H9 (cell line): ENCODE data around the gene ARL5B. TPM values are rescaled to one million over a fixed set of nuclear protein-coding genes. Genes with fewer than 3 reads are reported as not detected.
"Not testable (repeated sequence)": the region's sequence is repeated elsewhere in the genome, so short reads cannot be mapped to it uniquely, and the experiment has no call there.

ENCODE experiments used
- DNase-seq: peaks from one replicate; pipeline ENCODE4 v3.0.0-alpha.2; 2017
- H2AFZ ChIP-seq: one replicate; pipeline ENCODE4 v1.6.1; 2013; ENCODE audit warnings: mild to moderate bottlenecking, low read length, control low read depth, moderate library complexity
- H2AK5ac ChIP-seq: 2 replicates; pipeline ENCODE4 v1.6.1; 2013; ENCODE audit warnings: low read length, control low read depth, mixed read lengths; ENCODE audit not compliant: insufficient read length
- H2BK120ac ChIP-seq: one replicate; pipeline ENCODE4 v1.6.1; 2013; ENCODE audit warnings: low read depth, mild to moderate bottlenecking, low read length, control low read depth, inconsistent platforms; ENCODE audit not compliant: poor library complexity, severe bottlenecking
- H2BK12ac ChIP-seq: 2 replicates; pipeline ENCODE4 v1.6.1; 2013; ENCODE audit warnings: low read length, control low read depth, mixed read lengths, low read depth; ENCODE audit not compliant: insufficient read length
- H2BK15ac ChIP-seq: 2 replicates; pipeline ENCODE4 v1.6.1; 2013; ENCODE audit warnings: low read depth, low read length, control low read depth
- H2BK20ac ChIP-seq: one replicate; pipeline ENCODE4 v1.6.1; 2013; ENCODE audit warnings: low read depth, mild to moderate bottlenecking, low read length, control low read depth, inconsistent platforms; ENCODE audit not compliant: poor library complexity, severe bottlenecking
- H2BK5ac ChIP-seq: 2 replicates; pipeline ENCODE4 v1.6.1; 2013; ENCODE audit warnings: low read length, control low read depth, mixed read lengths; ENCODE audit not compliant: insufficient read length
- H3K14ac ChIP-seq: 2 replicates; pipeline ENCODE4 v1.6.1; 2013; ENCODE audit warnings: low read length, control low read depth; ENCODE audit not compliant: insufficient read depth
- H3K18ac ChIP-seq: 2 replicates; pipeline ENCODE4 v1.6.1; 2013; ENCODE audit warnings: low read depth, mild to moderate bottlenecking, mixed read lengths, low read length, control low read depth; ENCODE audit not compliant: insufficient read length
- H3K23ac ChIP-seq: 2 replicates; pipeline ENCODE4 v1.6.1; 2013; ENCODE audit warnings: low read length, control low read depth, mixed read lengths, low read depth; ENCODE audit not compliant: insufficient read length
- H3K23me2 ChIP-seq: 2 replicates; pipeline ENCODE4 v1.6.1; 2013; ENCODE audit warnings: low read depth, mild to moderate bottlenecking, mixed read lengths, low read length, control low read depth; ENCODE audit not compliant: insufficient read length, poor library complexity, severe bottlenecking
- H3K27ac ChIP-seq: 2 replicates; pipeline ENCODE4 v1.5.1; 2013; ENCODE audit warnings: low read length, control low read depth, mixed read lengths, low read depth; ENCODE audit not compliant: insufficient read length
- H3K27me3 ChIP-seq: 2 replicates; pipeline ENCODE4 v1.6.1; 2013; ENCODE audit warnings: low read length, control low read depth, inconsistent platforms; ENCODE audit not compliant: insufficient read depth
- H3K4ac ChIP-seq: 2 replicates; pipeline ENCODE4 v1.6.1; 2013; ENCODE audit warnings: low read depth, mild to moderate bottlenecking, control low read depth, inconsistent platforms, low read length, moderate library complexity
- H3K4me1 ChIP-seq: 2 replicates; pipeline ENCODE4 v1.6.1; 2013; ENCODE audit warnings: low read length, control low read depth, inconsistent platforms; ENCODE audit not compliant: insufficient read depth
- H3K4me2 ChIP-seq: 2 replicates; pipeline ENCODE4 v1.6.1; 2013; ENCODE audit warnings: low read length, control low read depth, mixed read lengths; ENCODE audit not compliant: insufficient read length, insufficient read depth
- H3K56ac ChIP-seq: 2 replicates; pipeline ENCODE4 v1.6.1; 2013; ENCODE audit warnings: low read depth, mild to moderate bottlenecking, mixed read lengths, low read length, control low read depth; ENCODE audit not compliant: insufficient read length
- H3K79me1 ChIP-seq: 2 replicates; pipeline ENCODE4 v1.6.1; 2013; ENCODE audit warnings: low read depth, mild to moderate bottlenecking, moderate library complexity, low read length, control low read depth, inconsistent platforms; ENCODE audit not compliant: insufficient read depth, poor library complexity, severe bottlenecking
- H3K79me2 ChIP-seq: 2 replicates; pipeline ENCODE4 v1.6.1; 2013; ENCODE audit warnings: low read length, control low read depth, inconsistent platforms; ENCODE audit not compliant: insufficient read depth
- H3K9ac ChIP-seq: 2 replicates; pipeline ENCODE4 v1.6.1; 2013; ENCODE audit warnings: low read length, control low read depth, mixed read lengths; ENCODE audit not compliant: insufficient read length; ENCODE audit errors: extremely low read depth
- H3K9me3 ChIP-seq: one replicate; pipeline ENCODE4 v1.6.1; 2013; ENCODE audit warnings: low read depth, low read length, inconsistent platforms; ENCODE audit not compliant: control insufficient read depth
- H3T11ph ChIP-seq: one replicate; pipeline ENCODE4 v1.6.1; 2013; ENCODE audit warnings: mild to moderate bottlenecking, low read length, control low read depth, inconsistent platforms
- H4K20me1 ChIP-seq: one replicate; pipeline ENCODE4 v1.6.1; 2013; ENCODE audit not compliant: control insufficient read depth, insufficient read length, insufficient read depth
- H4K5ac ChIP-seq: 2 replicates; pipeline ENCODE4 v1.6.1; 2013; ENCODE audit warnings: low read depth, mild to moderate bottlenecking, mixed read lengths, low read length, control low read depth; ENCODE audit not compliant: insufficient read length
- H4K8ac ChIP-seq: replicated peaks from 2 replicates; pipeline ENCODE4 v1.6.1; 2013; ENCODE audit warnings: low read length, control low read depth, mixed read lengths, low read depth; ENCODE audit not compliant: insufficient read length
- H4K91ac ChIP-seq: 2 replicates; pipeline ENCODE4 v1.6.1; 2013; ENCODE audit warnings: low read depth, mild to moderate bottlenecking, moderate library complexity, mixed read lengths, low read length, control low read depth; ENCODE audit not compliant: insufficient read length
- H3K27ac Mint-ChIP-seq, 3 experiments: 2 replicates in 2 of 3; 3 replicates in 1 of 3; pipeline ENCODE4 v1.8.0; 2020 to 2021; ENCODE audit warnings: mixed read lengths in 3 of 3, mild to moderate bottlenecking in 1 of 3, moderate library complexity in 1 of 3
- H3K27me3 Mint-ChIP-seq: 2 replicates; pipeline ENCODE4 v1.8.0; 2021; ENCODE audit warnings: low read depth, mild to moderate bottlenecking, moderate library complexity, mixed read lengths
- H3K36me3 Mint-ChIP-seq, 3 experiments: 2 replicates in 2 of 3; 3 replicates in 1 of 3; pipeline ENCODE4 v1.8.0; 2020 to 2021; ENCODE audit warnings: low read depth in 3 of 3, mixed read lengths in 3 of 3; ENCODE audit not compliant: insufficient read depth in 1 of 3
- H3K4me1 Mint-ChIP-seq, 2 experiments: 2 replicates each; pipeline ENCODE4 v1.8.0; 2020; ENCODE audit warnings: mixed read lengths in 2 of 2
- H3K4me3 Mint-ChIP-seq, 2 experiments: 2 replicates in 1 of 2; 3 replicates in 1 of 2; pipeline ENCODE4 v1.8.0; 2020 to 2021; ENCODE audit warnings: mild to moderate bottlenecking in 2 of 2, mixed read lengths in 2 of 2, moderate library complexity in 1 of 2
- H3K9me3 Mint-ChIP-seq, 2 experiments: 2 replicates in 1 of 2; 3 replicates in 1 of 2; pipeline ENCODE4 v1.8.0; 2020; ENCODE audit warnings: mild to moderate bottlenecking in 2 of 2, mixed read lengths in 2 of 2, moderate library complexity in 1 of 2
- WGBS: extraction: QIAGEN DNeasy Blood & Tissue Kit; methylation state at CpG from one replicate; pipeline ENCODE4 v1.1.7; 2013; ENCODE audit warnings: missing lambda C conversion rate, low lambda C conversion rate, mixed read lengths; ENCODE audit not compliant: insufficient read length; ENCODE audit errors: extremely low coverage; 5-methylcytosine and 5-hydroxymethylcytosine counted together
- total RNA-seq: library from RNA; stranded (reverse); gene quantifications from 2 replicates; pipeline ENCODE4 v1.2.1, GENCODE V29; 2021

Gene ARL5B
- total RNA-seq, 1 experiment from 2014 or later, result 33.9 TPM

GRCh38 chr10:18639719-18640118 lies 19.5 kb upstream of the ARL5B start:
- H3K4ac ChIP-seq, H2AFZ ChIP-seq, H4K91ac ChIP-seq, H4K5ac ChIP-seq, H3K14ac ChIP-seq, H3K4me1 ChIP-seq, H3K4me1 Mint-ChIP-seq, H3K27ac Mint-ChIP-seq, H3K18ac ChIP-seq, H3K27me3 ChIP-seq, H2AK5ac ChIP-seq, H3K9me3 Mint-ChIP-seq, H2BK120ac ChIP-seq, H3K4me3 Mint-ChIP-seq, H2BK5ac ChIP-seq, H4K20me1 ChIP-seq, H3K4me2 ChIP-seq, H3K23ac ChIP-seq, H2BK15ac ChIP-seq, H3T11ph ChIP-seq, H3K27ac ChIP-seq, H2BK20ac ChIP-seq, H3K79me2 ChIP-seq, H2BK12ac ChIP-seq, H3K23me2 ChIP-seq, H4K8ac ChIP-seq, H3K27me3 Mint-ChIP-seq, H3K79me1 ChIP-seq, DNase-seq, H3K9me3 ChIP-seq, H3K9ac ChIP-seq, H3K56ac ChIP-seq: not testable (repeated sequence)
- no CpG with 5 or more reads among the region's 2 CpGs for WGBS
- peaks cover 0 to 28% (median 0%) of the 10 kb centered on the region in 3 experiments; a peak in 3 of 7 replicates for H3K36me3 Mint-ChIP-seq
